GM12875 (cell line): ENCODE data around the gene TTC19.
"Not testable (repeated sequence)": the region's sequence is repeated elsewhere in the genome, so short reads cannot be mapped to it uniquely, and the experiment has no call there.

ENCODE experiments used
- H3K4me3 ChIP-seq: one replicate; pipeline ENCODE4 v1.5.1; 2011; ENCODE audit warnings: low read depth, low read length, control low read depth
- CTCF ChIP-seq: IDR thresholded peaks from 2 replicates; pipeline ENCODE4 v1.5.1; 2011; ENCODE audit warnings: low read depth, mild to moderate bottlenecking, control low read depth, inconsistent platforms, low read length, moderate library complexity, borderline replicate concordance; ENCODE audit not compliant: insufficient read depth

Gene TTC19

GRCh38 chr17:15973834-15974233 lies 25.8 kb upstream of the TTC19 start:
- H3K4me3 ChIP-seq: no peak overlapping the region
- no peak for TF ChIP-seq CTCF

- no peak for TF ChIP-seq CTCF
- H3K4me3 ChIP-seq: no peak overlapping the region
These were observed 21.7 kb upstream of the TTC19 start for GRCh38 chr17:15977894-15978293.

DNA sequence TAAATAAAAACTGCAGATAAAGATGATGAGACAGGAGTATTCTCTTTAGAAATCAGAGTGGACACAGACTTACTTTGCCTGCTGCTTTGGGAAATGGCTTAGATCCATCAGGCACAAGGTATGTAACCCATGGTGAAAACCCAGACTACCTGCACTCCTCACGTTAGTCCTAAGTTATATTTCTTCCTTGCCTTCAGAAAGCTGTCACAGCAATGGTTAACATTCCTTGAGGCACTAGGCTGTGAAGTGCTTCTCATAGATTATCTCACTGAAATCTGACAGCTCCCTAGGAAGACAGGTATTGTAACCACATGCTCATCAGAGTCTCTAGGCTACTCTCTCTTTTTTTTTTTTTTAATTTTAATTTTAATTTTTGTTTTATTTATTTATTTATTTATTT lies 21.0 kb upstream of the TTC19 start:
- TF ChIP-seq CTCF: no peak

GRCh38 chr17:15979013-15979412 lies 20.6 kb upstream of the TTC19 start:
- H3K4me3 ChIP-seq: not testable (repeated sequence)

More for the DNA sequence above, 21.0 kb upstream of the TTC19 start:
- no peak overlapping the region for H3K4me3 ChIP-seq

- no peak overlapping the region for H3K4me3 ChIP-seq
These were observed 18.4 kb upstream of the TTC19 start for GRCh38 chr17:15981208-15981607.

GRCh38 chr17:15981646-15982580 lies 17.7 kb upstream of the TTC19 start:
- H3K4me3 ChIP-seq: no peak overlapping the region
- no peak for TF ChIP-seq CTCF

More at GRCh38 chr17:15981208-15981607, 18.4 kb upstream of the TTC19 start:
- TF ChIP-seq CTCF: no peak

DNA sequence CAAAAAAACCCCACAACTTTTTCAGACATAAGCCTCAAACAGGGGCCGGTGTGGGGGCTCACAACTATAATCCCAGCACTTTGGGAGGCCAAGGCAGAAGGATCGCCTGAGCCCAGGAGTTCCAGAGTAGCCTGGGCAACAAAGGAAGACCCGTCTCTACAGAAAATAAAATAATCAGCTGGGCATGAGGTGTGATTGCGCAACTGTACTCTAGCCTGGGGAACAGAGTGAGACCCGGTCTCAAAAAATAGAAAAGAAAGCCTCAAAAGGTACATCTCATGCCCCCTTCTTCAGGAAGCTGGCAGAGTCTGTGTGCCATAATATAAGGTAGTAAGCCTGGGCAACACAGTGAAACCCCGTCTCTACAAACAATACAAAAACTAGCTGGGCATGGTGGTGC lies 3.3 kb upstream of the TTC19 start:
- TF ChIP-seq CTCF: no peak
- no peak overlapping the region for H3K4me3 ChIP-seq
